NCI-H2107 treated with DMSO at 0.1 percent for 48 hours (cell line): Measurements from ENCODE around the gene LANCL2.
"Not testable (repeated sequence)": the region's sequence is repeated elsewhere in the genome, so short reads cannot be mapped to it uniquely, and the experiment has no call there.

Experiments used
- DNase-seq: peaks from one replicate; lab custom pipeline; 2025; ENCODE audit not compliant: unreplicated experiment; lab: John Stamatoyannopoulos, UW

LANCL2 gene

GRCh38 chr7:55469271-55469681 lies 104.1 kb downstream of the LANCL2 start:
- DNase-seq, result peak; percentile 83

- no peak for DNase-seq
Measured at GRCh38 chr7:55469721-55470120, 104.6 kb downstream of the LANCL2 start.

- DNase-seq, result peak; percentile 53
Measured at GRCh38 chr7:55470261-55470660, 105.1 kb downstream of the LANCL2 start.

GRCh38 chr7:55471594-55471993 lies 106.5 kb downstream of the LANCL2 start:
- not testable (repeated sequence) for DNase-seq

- DNase-seq, result not testable (repeated sequence)
Measured at GRCh38 chr7:55472406-55472805, 107.3 kb downstream of the LANCL2 start.

- DNase-seq, result no peak
Measured at GRCh38 chr7:55472928-55473725, 108.0 kb downstream of the LANCL2 start.

GRCh38 chr7:55473932-55474331 lies 108.8 kb downstream of the LANCL2 start:
- DNase-seq, result no peak

GRCh38 chr7:55474944-55475854 lies 110.1 kb downstream of the LANCL2 start:
- DNase-seq, result no peak

- no peak for DNase-seq
Measured at GRCh38 chr7:55475855-55476803, 111.0 kb downstream of the LANCL2 start.

- no peak for DNase-seq
Measured at GRCh38 chr7:55476852-55477780, 112.0 kb downstream of the LANCL2 start.

- DNase-seq, result no peak
Measured at GRCh38 chr7:55477781-55478374, 112.7 kb downstream of the LANCL2 start.

- no peak for DNase-seq
Measured at GRCh38 chr7:55478700-55479099, 113.6 kb downstream of the LANCL2 start.

- no peak for DNase-seq
Measured at GRCh38 chr7:55481155-55481554, 116.0 kb downstream of the LANCL2 start.

GRCh38 chr7:55483046-55483445 lies 117.9 kb downstream of the LANCL2 start:
- peak; percentile 37 for DNase-seq
